ENCODE measurements around the gene GPD2. TPM values are rescaled to one million over a fixed set of nuclear protein-coding genes. Genes with fewer than 3 reads are reported as not detected.

GPD2 gene
- total RNA-seq, 4 donors from 2014 or later: 39.2 to 69.7 (median 64.1) TPM

DNA sequence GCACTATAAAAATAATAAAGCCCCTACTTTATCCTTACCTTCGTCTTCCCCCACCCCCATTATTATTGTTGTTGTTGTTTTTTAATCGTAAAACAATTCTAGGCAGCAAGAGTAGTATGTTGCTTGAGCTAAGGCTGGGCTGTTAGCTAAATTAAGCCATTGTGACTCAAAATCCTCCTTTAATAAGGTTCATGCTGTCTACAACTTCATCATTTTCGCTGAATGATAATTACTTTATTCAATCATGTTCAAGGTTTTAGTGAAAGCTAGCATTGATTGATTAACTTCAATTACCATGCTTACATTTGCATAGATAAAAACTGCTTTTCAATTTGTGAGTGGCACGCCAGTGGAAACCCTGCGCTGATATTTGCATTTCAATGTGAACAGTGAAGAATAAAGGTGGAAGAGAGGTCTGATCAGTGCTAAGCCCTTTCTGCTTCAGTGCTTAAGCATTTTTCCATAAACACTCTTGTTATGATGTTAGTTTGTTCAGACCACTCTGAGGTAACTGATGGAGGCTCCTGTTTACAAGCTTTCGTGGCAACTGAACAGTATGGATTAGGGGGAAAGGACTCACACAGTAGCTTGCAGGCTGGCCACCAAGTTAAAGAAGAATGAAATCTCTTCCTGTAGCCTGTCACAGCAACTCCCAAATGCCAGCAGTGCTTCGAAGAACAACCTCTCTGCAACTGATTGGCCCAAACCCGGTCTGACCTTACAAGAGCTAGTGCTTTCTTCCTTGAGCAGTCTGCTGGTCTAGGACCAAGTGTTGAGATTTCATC is 156.8 kb downstream of the GPD2 start:
- ATAC-seq (no peak), DNase-seq (no peak)
- H3K4me1 ChIP-seq: no peaks in the 10 kb centered on the region
- intact Hi-C loops (cut with DNase I; ENCODE audit: low total_unique reads) (no loop called here), in situ Hi-C loops (cut with MboI; ENCODE audit: low sequenced_read_pairs in 4 of 4) (loop anchor here in 1 of 4 donors (25.0 kb wide), 1 partner anchor 256 kb away; the partner anchor contains the start of gene NR4A2)
- H3K27ac ChIP-seq: no peak overlapping the region
- TF ChIP-seq, protein P1, sequence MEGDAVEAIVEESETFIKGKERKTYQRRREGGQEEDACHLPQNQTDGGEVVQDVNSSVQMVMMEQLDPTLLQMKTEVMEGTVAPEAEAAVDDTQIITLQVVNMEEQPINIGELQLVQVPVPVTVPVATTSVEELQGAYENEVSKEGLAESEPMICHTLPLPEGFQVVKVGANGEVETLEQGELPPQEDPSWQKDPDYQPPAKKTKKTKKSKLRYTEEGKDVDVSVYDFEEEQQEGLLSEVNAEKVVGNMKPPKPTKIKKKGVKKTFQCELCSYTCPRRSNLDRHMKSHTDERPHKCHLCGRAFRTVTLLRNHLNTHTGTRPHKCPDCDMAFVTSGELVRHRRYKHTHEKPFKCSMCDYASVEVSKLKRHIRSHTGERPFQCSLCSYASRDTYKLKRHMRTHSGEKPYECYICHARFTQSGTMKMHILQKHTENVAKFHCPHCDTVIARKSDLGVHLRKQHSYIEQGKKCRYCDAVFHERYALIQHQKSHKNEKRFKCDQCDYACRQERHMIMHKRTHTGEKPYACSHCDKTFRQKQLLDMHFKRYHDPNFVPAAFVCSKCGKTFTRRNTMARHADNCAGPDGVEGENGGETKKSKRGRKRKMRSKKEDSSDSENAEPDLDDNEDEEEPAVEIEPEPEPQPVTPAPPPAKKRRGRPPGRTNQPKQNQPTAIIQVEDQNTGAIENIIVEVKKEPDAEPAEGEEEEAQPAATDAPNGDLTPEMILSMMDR (IDR thresholded peaks at IDR 0.05 in 4 of 5, conservative IDR thresholded peaks at IDR 0.05 in 1 of 5): no peak
- no peak for TF ChIP-seq POLR2A (IDR thresholded peaks at IDR 0.05)
- no peaks in the 10 kb centered on the region for H3K27me3 ChIP-seq
- no peak overlapping the region for H3K4me3 ChIP-seq
- no peaks in the 10 kb centered on the region for H3K36me3 ChIP-seq
- no peaks in the 10 kb centered on the region for H3K9me3 ChIP-seq

DNA sequence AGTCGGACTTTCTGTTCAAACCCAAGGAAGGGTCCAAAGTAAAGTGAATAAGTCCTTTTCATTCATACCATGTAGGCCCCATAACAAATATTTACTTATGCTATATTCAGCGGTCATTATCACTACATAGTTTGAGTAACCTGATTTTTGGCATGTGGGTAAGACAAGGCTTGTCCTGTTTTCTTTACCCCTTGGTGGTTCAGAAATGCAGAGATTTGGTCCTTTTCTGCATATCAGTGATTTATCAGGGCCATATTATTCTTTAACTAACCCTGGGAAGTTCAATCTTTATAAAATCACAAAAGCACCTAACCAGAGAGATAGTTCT is 157.4 kb downstream of the GPD2 start:
- Histone ChIP-seq H3K36me3 (no peaks in the 10 kb centered on the region), H3K27me3 (no peaks in the 10 kb centered on the region), H3K9me3 (no peaks in the 10 kb centered on the region), H3K4me1 (no peaks in the 10 kb centered on the region), H3K4me3 (no peak overlapping the region), H3K27ac (no peak overlapping the region)
- no peak for DNase-seq
- TF ChIP-seq, protein P1 (IDR thresholded peaks at IDR 0.05 in 4 of 5, conservative IDR thresholded peaks at IDR 0.05 in 1 of 5): no peak
- no peak for TF ChIP-seq POLR2A (IDR thresholded peaks at IDR 0.05)
- ATAC-seq: no peak
- in situ Hi-C loops (cut with MboI; ENCODE audit: low sequenced_read_pairs in 4 of 4): loop anchor here in 1 of 4 donors (25.0 kb wide), 1 partner anchor 256 kb away; the partner anchor contains the start of gene NR4A2
- intact Hi-C loops (cut with DNase I; ENCODE audit: low total_unique reads): no loop called here

DNA sequence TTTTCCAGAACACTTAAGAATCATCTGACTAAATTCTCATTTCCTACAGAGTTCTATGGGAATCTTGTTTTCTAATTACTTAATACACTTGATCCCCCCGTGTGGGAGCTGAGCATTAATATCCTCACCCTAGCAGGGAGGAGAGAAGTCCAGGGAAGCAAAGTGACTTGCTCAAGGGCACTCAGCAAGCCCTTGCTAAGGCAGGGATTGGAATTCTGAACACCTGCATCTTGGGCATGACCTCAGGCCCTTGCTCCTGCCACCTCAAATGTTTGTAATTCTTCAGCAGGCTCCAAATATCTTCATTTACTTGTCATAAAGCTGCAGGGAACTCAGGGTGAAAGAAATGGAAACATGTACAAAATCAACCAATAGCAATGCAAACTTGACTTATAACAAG is 162.4 kb downstream of the GPD2 start:
- no peak overlapping the region for H3K4me3 ChIP-seq
- no peak for ATAC-seq
- TF ChIP-seq POLR2A (IDR thresholded peaks at IDR 0.05): no peak
- TF ChIP-seq, protein P1 (IDR thresholded peaks at IDR 0.05 in 4 of 5, conservative IDR thresholded peaks at IDR 0.05 in 1 of 5): no peak
- no peaks in the 10 kb centered on the region for H3K36me3 ChIP-seq
- H3K27me3 ChIP-seq: no peaks in the 10 kb centered on the region
- H3K9me3 ChIP-seq: no peaks in the 10 kb centered on the region
- H3K4me1 ChIP-seq: no peaks in the 10 kb centered on the region
- DNase-seq: no peak
- in situ Hi-C loops (cut with MboI; ENCODE audit: low sequenced_read_pairs in 4 of 4): loop anchor here in 1 of 4 donors (25.0 kb wide), 1 partner anchor 261 kb away; the partner anchor contains the start of gene NR4A2
- intact Hi-C loops (cut with DNase I; ENCODE audit: low total_unique reads): no loop called here
- H3K27ac ChIP-seq: no peak overlapping the region

DNA sequence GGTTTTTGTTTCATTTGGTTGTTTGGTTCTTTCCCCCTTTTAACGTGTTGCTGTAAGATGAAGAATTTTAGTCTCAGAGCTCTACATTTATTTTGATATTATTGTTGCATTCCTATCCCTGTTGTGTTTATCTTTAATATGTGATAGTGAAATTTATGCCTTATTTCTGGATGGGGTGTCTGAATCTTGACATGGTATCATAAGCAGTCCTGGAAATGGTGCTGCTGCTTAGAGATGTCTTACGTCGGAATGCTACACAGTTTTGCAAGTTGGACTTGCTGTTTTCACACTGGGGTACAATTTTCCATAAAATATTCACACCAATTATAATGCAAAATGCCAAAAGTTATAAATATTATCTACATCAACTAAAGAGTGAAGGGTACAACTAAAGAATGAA is 164.0 kb downstream of the GPD2 start:
- TF ChIP-seq, protein P1 (IDR thresholded peaks at IDR 0.05 in 4 of 5, conservative IDR thresholded peaks at IDR 0.05 in 1 of 5): no peak
- TF ChIP-seq POLR2A (IDR thresholded peaks at IDR 0.05): no peak
- Histone ChIP-seq H3K4me1 (no peaks in the 10 kb centered on the region), H3K36me3 (no peaks in the 10 kb centered on the region), H3K9me3 (no peaks in the 10 kb centered on the region), H3K27me3 (no peaks in the 10 kb centered on the region), H3K4me3 (no peak overlapping the region), H3K27ac (no peak overlapping the region)
- intact Hi-C loops (cut with DNase I; ENCODE audit: low total_unique reads): no loop called here
- in situ Hi-C loops (cut with MboI; ENCODE audit: low sequenced_read_pairs in 4 of 4): no loop called here
- DNase-seq (no peak), ATAC-seq (no peak)
